ENCODE measurements around the gene GRID1.
"Not testable (repeated sequence)": the region's sequence is repeated elsewhere in the genome, so short reads cannot be mapped to it uniquely, and the experiment has no call there.

The GRID1 gene

GRCh38 chr10:85864173-85864549, 502.4 kb downstream of the GRID1 start:
- DNase-seq (ENCODE audit: low read depth): no peak

GRCh38 chr10:85863301-85864172, 503.1 kb downstream of the GRID1 start:
- DNase-seq (ENCODE audit: low read depth): no peak

- no peak for DNase-seq (ENCODE audit: low read depth)
These were observed 503.8 kb downstream of the GRID1 start for GRCh38 chr10:85862771-85863170.

DNA sequence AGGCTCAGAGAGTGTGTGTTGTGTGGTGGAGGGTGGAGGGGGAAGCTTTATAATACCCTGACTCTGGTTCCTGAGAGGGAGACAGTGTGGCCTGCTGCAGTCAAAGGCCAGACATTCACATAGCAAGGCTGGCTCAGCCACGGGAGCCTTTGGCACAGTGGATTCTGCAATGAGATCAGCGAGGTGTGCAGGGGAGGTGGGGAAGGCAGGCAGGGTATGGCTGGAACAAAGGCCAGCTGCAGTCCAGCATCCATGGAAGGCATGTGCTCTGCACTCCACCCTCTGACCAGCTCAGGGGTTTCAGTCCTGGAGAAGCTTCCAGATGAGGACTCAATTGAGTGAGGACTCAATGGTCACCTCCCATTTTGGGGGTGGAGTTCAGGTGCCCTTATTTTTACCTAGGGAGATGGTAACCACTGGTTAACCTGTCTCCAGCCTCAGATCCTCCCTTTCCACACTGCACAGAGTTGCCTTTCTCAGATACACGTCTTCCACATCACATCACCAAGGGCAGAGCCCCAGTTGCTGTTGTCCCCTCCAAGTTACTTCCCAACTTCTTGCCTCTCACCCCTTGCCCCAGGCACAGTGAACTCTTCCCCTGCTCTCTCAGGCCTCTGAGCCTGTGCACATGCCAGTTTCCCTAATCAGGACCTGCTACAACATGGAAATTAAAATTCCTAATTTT, 504.9 kb downstream of the GRID1 start:
- no peak for DNase-seq (ENCODE audit: low read depth)

DNA sequence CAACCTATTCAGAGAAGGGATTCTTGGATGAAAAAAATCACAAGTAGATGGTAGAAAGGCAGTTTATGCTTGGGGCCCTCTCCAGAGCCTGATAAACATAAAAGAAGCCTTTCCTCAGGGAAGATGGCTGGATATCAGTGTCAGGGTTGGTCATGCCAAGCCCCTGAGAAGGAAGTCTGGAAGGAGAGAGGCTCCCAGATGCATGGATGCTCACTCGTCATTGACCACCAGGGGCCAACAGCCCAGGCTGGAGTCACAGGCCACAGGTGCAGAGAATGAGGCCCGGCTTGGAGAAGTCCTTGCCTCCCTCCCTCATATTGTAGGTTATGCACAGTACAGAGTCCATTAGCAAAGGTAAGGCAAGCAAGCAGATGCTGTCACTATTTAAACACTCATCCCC, 506.7 kb downstream of the GRID1 start:
- DNase-seq (ENCODE audit: low read depth): no peak

- DNase-seq (ENCODE audit: low read depth): no peak
These were observed 507.6 kb downstream of the GRID1 start for GRCh38 chr10:85858776-85859515.

DNA sequence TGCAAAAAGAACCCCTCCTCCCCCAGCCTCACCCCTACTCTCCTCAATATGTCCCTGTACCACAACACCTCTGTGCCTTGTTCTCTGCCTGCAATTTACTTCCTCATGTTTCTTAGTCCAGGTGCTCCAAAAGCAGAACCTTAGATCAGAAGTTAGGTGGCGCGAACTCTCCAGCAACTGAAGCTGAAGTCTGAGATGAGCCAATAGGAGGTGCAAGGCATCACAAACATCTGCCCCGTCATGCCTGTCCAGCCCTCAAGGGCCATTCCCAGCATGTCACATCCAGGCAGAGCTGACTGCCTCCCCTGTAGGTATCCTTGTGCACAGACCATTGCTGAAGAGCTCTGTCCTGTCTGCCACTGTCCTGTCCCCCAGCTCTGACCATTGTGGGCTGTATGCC, 508.8 kb downstream of the GRID1 start:
- DNase-seq (ENCODE audit: low read depth): no peak

GRCh38 chr10:85857305-85857704, 509.3 kb downstream of the GRID1 start:
- no peak for DNase-seq (ENCODE audit: low read depth)

DNA sequence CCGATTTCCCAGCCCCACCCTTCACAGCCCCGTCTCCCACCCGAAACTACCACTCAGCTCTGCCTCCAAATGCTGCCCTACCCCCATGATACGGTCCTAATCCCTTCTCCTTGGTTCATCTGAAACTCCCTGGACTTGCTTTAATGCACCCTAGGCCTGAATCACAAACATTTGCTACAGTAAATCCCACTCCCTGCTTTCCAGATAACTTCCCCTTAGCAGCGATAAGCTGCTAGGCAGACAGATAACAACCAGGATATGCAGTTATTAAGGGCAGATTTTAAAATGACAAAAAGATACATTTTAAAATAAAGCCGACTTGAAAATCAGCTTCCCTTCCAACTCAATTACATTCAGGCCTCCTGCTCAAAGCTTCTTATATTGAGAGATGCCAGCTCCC, 514.7 kb downstream of the GRID1 start:
- DNase-seq (ENCODE audit: low read depth): no peak

DNA sequence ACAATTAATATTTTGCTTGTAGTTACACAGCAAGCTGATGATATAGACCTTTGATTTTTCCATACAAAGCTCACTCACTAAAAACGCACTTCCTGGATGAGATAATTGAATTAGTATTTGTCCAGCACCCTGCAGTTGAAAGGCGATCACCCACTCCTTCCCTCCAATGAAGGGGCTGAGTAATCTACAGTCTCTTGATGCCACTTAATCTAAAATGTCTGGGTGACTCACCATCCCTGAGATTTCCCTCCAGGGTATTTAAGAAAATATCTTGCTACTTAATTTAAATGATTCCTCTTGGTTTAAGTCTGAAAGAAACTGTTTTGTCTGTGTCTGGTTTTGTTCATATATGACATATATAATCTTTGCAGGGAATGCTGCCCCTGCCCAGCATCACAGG, 515.3 kb downstream of the GRID1 start:
- DNase-seq (ENCODE audit: low read depth): no peak

DNA sequence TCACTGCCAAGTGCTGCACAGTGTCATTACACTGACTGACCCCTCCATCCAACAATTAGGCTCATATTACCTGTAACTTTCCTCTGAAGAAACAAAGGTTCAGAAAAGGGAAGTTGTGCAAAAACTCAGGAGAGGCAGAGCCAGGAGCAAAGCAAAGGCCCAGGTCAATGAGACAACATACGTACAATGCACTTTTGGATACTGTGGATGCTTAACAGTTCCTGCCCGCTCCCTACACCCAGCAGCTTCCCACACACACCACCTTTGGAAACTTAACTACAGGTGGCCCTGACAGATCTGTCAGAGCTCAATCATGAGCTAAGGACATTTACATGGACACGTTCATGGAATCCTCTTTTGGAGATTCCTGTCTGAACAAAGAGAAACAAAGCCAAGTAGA, 515.9 kb downstream of the GRID1 start:
- DNase-seq (ENCODE audit: low read depth): no peak

GRCh38 chr10:85849315-85849714, 517.3 kb downstream of the GRID1 start:
- DNase-seq (ENCODE audit: low read depth): no peak

- no peak for DNase-seq (ENCODE audit: low read depth)
These were observed 517.8 kb downstream of the GRID1 start for GRCh38 chr10:85848756-85849155.

GRCh38 chr10:85847085-85847484, 519.5 kb downstream of the GRID1 start:
- no peak for DNase-seq (ENCODE audit: low read depth)

GRCh38 chr10:85838660-85839059, 527.9 kb downstream of the GRID1 start:
- not testable (repeated sequence) for DNase-seq (ENCODE audit: low read depth)

DNA sequence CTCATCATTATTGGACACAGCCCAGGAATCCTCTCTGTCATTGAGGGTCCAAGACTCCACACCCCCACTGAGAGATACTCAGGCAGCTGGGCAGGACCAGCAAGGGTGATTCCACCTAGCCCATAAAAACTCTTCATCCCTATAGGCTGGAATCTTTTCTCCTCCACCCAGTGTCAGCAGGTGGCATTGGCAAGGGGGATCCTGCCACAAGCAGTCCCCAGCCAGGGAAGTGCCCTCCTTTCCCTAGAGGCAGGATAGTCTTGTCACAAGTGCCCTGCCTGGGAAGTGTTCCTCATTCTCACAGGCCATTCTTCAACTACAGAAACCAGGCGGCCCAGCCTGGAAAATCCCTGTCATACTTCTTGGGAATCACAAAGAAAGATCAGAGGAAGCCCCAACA, 533.6 kb downstream of the GRID1 start:
- no peak for DNase-seq (ENCODE audit: low read depth)

GRCh38 chr10:85831422-85831821, 535.2 kb downstream of the GRID1 start:
- DNase-seq (ENCODE audit: low read depth): no peak

DNA sequence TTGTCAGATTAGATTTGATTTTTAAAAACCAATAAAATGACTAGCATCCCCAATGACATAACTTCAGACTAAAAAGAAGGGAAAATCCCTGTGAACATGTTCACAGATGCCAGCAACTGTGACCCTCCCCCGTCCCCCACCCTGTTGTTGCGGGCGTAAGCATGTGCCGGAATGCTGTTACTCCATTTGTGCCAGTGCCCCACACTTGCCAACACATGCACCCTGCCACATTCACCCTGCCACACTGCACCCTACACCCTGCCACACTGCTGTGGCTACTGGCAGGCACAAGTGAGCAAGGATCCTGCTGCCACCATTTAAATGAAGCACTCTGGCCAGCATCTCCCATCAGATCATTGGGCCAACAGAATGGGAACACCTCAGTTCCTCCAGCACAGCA, 540.2 kb downstream of the GRID1 start:
- DNase-seq (ENCODE audit: low read depth): no peak

GRCh38 chr10:85811405-85811804, 555.2 kb downstream of the GRID1 start:
- no peak for DNase-seq (ENCODE audit: low read depth)

GRCh38 chr10:85810674-85811073, 555.9 kb downstream of the GRID1 start:
- DNase-seq (ENCODE audit: low read depth): no peak

GRCh38 chr10:85795460-85795859, 571.1 kb downstream of the GRID1 start:
- no peak for DNase-seq (ENCODE audit: low read depth)

DNA sequence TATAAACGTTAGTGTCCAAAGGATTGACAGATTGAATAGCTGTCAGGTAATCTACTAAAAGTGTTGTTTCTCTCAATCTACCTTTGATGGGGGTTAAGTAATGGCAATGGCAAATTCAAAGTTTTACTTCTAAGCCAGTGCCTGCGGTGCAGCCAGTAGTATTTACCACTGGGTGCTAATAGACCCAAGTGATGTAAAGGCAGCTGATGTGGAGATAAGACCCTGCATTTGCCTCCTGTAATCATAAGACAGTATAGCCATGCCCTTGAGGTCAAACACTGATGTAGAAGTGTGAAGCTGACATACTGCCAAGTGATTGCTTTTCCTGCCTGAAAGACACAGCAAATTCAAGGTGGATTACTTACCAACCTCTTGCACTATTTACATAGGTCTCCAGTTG, 572.0 kb downstream of the GRID1 start:
- DNase-seq (ENCODE audit: low read depth): no peak

- no peak for DNase-seq (ENCODE audit: low read depth)
These were observed 574.1 kb downstream of the GRID1 start for GRCh38 chr10:85792533-85792858.
